Smooth muscle cell of the brain vasculature (primary cell): ENCODE data around the gene APOM.

Source experiments
- DNase-seq: peaks from one replicate; pipeline ENCODE4 v3.0.0-alpha.2; 2012; ENCODE audit warnings: low read depth, low spot score

The APOM gene

GRCh38 chr6:31655349-31656237 is at the start of gene APOM:
Gene APOM, plus strand, starts transcription at chr6:31655894. Its CDS starts 73 bp downstream, at chr6:31655967.
- DNase-seq: no peak

GRCh38 chr6:31607317-31607716 is 48.4 kb upstream of the APOM start:
- no peak for DNase-seq

DNA sequence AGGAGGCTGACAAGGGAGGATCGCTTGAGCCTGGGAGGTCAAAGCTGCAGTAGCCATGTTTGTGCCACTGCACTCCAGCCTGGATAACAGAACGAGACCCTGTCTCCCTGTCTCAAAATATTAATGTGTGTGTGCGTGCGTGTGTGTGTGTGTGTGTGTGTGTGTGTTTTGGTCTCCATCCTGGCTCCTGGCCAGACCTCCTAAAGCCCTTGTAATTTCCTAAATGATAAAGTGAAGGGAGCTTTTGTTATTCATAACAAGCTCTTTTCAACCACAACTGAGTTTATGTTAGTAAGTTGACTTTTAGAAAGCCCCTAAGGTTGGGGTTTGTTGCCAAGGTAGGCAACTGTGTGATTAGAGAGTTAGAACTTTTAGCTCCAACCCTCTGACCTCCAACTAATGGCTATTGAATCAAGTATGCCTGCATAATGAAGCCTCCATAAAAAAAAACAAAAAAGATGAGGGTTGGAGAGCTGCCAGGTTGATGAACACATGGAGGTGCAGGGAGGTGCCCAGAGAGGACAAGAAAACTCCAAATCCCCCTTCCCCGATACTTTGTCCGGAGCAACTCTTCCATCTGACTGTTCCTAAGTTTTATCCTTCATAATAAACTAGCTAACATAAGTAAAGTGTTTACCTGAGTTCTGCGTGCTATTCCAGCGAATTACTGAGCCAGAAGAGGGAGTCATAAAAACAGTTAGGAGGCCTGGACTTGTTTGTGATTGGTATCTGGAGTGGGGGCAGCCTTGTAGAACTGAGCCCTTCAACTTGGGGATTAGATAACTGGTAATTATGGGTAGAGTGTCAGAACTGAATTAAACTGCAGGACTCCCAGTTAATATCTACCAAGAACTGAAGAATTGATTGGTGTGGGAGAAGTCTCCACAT is 45.9 kb upstream of the APOM start:
- DNase-seq: no peak

GRCh38 chr6:31610968-31611367 is 44.7 kb upstream of the APOM start:
- DNase-seq: no peak

GRCh38 chr6:31614075-31614619 is 41.5 kb upstream of the APOM start:
- DNase-seq: no peak

DNA sequence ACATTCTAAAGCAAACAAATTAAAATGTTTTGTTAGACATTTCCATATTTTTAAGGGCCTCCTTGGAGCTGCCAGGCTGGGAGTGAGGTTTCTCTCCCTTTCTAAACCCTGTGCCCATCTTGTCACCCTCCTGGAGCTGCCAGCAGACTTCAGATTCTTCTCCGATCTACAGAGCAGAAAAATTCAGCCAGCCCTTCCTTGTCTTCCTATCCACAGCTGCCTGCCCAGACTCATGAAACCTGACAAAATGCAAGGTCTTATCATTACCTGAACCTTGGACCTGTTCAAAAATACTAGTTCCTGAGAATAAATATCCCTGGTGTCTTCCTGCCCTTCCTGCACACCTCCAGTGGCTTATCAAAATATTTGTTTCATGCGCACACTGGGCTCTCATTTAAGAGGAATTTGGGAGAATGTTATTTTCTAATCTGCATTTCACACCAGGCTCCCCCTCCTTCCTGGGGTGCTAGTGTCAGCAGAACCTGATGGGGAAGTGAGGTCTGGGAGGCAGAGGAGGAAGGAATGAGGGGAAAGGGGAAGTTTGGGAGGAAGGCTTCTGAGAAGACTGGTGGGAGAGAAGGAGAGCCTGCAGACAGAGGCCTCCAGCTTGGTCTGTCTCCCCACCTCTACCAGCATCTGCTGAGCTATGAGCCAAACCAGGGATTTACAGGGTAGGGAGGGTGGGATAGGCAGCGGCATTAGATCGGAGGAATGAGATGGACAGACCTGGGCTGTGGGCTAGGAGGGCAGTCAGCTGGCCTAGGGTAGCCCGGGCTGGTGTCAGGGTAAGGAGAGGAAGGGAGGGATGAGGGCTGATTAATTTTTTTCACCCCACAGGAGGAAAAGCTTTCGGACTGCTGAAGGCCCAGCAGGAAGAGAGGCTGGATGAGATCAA is 40.8 kb upstream of the APOM start, which contains the start of gene AIF1:
AIF1 (plus strand) TSS at position 551 of the 895 bp plus-strand sequence; CDS start at position 647, 96 bp downstream.
- no peak for DNase-seq

GRCh38 chr6:31615748-31616147 is 39.9 kb upstream of the APOM start:
- no peak for DNase-seq

GRCh38 chr6:31617010-31617409 is 38.7 kb upstream of the APOM start:
- no peak for DNase-seq

DNA sequence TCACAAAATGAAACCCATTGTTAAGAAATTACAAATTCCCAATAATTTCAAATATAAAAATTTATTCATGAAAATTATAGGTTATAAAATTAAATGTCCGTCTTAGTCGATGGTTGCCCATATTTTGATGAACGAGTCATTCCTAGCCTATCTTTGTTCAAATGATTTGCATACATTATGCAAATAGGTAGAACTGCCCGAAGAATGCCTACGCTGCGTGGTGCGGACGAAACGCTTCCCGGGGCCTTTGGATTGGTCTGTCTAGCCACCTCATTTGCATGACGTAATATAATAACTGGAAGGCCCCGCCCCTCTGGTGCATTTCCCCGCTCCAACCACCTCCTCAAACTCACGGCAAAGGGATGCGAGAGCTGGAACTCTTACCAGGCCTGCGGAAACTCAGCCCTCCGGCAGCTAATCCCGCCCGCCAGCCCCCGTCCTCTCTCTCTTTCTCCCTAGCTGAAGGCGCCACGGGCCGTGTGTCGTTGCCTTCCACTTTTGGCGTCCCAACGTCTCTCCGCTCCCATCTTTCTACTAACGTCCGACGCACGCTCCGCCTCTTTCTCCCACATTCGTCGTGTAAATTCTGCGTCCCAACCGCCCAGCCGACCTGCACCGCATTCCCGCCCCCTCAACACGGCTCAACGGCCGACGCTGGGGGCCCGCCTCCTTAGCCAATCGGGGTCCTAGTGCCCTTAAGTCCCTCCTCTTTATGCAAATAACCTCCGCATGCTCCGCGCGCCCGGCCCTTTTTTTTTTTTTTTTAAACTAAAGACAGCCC is 35.7 kb upstream of the APOM start:
- DNase-seq: peak; percentile 99

- no peak for DNase-seq
These were observed 34.9 kb upstream of the APOM start, which contains the start of gene PRRC2A for GRCh38 chr6:31620586-31621319. Gene PRRC2A, plus strand, starts transcription at chr6:31620715. Its CDS starts 2,075 bp downstream, at chr6:31622790.

DNA sequence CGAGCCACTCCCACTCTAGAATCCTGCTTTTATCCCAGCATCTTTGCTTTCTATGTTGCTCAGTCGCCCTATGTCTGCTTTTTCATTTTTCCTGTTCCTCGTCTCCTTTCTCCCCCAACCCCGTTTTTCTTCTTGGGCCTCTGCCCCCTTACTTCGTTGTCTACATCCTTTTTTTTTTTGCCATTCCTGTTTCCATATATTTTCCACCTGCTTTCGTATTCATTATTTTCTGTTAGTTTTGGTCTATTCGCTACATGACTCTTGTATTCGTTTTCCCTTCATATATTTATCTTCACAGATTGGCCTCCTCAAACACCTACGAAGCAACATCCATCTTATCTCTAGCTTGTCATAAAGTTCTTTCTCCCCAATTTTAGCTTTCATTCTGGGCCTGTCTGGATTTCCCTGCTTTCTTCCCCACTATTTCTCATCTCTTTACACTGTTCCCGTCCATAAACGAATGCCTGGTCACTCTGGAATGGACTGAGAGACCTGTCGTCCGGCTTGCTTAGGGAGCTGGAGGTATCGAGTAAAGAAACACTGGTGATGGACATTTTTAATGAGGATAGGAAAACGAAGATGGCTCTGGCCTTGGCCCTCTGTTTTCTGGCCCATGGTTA is 34.3 kb upstream of the APOM start:
- DNase-seq: no peak

- DNase-seq: no peak
These were observed 33.7 kb upstream of the APOM start for GRCh38 chr6:31621991-31622390.

GRCh38 chr6:31622684-31623091 is 33.0 kb upstream of the APOM start:
- DNase-seq: no peak

DNA sequence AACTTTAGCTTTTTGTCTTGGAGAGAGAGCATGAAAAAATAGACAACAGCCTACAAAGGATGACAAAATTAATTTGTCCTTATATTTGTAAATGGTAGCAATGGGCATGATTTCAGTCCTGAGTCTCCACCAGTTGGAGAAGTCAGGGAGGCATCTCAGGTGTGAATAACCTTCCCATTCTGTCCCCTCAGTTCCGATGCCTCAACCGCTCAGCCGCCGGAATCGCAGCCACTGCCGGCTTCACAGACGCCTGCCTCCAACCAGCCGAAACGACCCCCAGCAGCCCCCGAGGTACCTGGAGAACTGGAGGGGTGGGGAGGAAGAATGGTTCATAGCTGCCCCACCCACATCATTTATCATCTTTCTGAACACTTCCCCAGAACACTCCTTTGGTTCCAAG is 31.6 kb upstream of the APOM start:
- no peak for DNase-seq

DNA sequence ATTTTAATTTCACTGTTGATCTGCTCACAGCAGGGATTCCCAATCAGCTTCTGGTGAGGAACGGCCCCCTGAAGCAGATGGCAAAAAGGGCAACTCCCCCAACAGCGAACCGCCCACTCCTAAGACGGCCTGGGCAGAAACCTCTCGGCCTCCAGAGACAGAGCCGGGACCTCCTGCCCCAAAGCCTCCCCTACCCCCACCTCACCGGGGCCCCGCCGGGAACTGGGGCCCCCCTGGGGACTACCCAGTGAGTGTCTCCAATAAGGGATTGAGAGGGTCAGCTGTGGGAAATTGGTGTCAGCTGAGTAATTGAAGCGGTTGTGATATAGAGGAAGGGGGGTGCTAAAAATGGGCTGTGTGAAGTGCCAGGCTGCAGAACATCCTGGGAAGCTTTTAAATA is 28.7 kb upstream of the APOM start:
- DNase-seq: no peak

DNA sequence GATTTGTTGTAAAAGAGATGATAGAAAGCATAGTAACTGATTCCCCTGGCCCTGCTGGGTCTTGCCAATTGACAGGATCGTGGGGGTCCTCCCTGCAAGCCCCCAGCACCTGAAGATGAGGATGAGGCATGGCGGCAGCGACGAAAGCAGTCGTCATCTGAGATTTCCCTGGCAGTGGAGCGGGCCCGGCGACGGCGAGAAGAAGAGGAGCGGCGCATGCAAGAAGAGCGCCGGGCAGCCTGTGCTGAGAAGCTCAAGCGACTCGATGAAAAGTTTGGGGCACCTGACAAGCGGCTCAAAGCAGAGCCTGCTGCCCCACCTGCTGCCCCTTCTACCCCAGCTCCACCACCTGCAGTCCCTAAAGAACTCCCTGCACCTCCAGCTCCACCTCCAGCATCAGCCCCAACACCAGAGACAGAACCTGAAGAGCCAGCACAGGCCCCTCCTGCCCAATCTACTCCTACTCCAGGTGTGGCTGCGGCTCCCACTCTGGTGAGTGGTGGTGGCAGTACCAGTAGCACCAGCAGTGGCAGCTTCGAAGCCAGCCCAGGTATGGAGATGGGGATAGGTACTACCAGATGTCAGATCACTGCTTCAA is 27.9 kb upstream of the APOM start:
- DNase-seq: no peak

DNA sequence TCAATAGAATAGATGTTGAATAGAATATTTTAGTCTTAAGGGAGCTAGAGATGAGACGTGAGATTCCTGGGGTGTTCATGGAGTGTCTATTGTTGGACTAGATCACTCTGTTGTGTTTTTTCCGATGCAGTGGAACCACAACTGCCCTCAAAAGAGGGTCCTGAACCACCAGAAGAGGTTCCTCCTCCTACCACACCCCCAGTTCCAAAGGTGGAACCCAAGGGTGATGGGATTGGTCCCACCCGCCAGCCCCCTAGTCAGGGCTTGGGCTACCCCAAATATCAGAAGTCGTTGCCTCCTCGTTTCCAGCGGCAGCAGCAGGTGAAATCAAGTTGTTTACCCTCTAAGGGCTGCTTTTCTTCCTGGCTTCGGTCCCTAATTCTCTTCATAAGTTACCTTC is 26.7 kb upstream of the APOM start:
- DNase-seq: no peak

DNA sequence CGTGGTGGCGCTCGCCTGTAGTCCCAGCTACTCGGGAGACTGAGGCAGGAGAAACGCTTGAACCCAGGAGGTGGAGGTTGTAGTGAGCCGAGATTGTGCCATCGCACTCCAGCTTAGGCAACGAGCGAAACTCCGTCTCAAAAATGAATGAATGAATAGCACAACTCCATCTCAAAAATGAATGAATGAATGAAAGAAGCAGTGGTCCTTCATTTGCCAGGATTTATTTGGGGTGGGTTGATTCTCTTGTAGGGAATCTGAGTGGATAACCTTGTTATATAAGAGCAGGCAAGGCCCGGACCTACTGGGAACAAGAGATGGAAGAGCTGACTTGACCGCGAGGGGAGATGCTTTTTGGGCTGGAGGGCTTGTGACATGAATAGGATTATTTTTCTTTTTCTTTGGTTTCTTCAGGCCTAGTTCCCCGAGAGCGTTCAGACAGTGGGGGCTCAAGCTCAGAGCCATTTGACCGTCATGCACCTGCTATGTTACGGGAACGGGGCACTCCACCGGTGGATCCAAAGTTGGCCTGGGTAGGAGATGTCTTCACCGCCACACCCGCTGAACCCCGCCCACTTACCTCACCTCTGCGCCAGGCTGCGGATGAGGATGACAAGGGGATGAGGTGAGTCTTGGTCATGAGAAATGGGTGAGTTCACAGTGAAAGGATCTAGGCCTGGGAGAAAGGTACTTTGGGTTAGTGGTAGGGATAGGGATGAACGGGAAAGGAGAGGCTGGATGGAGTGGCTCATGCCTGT is 25.3 kb upstream of the APOM start:
- no peak for DNase-seq
